Astrocyte of the cerebellum (primary cell): ENCODE data around the gene PPP1R16B.

Experiments
- DNase-seq: peaks from one replicate; pipeline ENCODE4 v3.0.0-alpha.2; 2011; ENCODE audit warnings: low read depth
- H3K4me3 ChIP-seq: 2 replicates; pipeline ENCODE4 v1.5.1; 2011; ENCODE audit warnings: mild to moderate bottlenecking, low read depth, low read length, moderate library complexity
- CTCF ChIP-seq: IDR thresholded peaks from 2 replicates; pipeline ENCODE4 v1.5.1; 2012; ENCODE audit warnings: low read length, low read depth, moderate library complexity, mild to moderate bottlenecking; ENCODE audit errors: missing control alignments
- in situ Hi-C: cut with HindIII; loops from 2 replicates; pipeline ENCODE4 v1.10.0; 2017; ENCODE audit warnings: low sequenced_read_pairs

PPP1R16B gene

GRCh38 chr20:38931984-38932383 is 126.5 kb downstream of the PPP1R16B start:
- in situ Hi-C loops: no loop called here
- no peak for TF ChIP-seq CTCF
- DNase-seq: no peak

DNA sequence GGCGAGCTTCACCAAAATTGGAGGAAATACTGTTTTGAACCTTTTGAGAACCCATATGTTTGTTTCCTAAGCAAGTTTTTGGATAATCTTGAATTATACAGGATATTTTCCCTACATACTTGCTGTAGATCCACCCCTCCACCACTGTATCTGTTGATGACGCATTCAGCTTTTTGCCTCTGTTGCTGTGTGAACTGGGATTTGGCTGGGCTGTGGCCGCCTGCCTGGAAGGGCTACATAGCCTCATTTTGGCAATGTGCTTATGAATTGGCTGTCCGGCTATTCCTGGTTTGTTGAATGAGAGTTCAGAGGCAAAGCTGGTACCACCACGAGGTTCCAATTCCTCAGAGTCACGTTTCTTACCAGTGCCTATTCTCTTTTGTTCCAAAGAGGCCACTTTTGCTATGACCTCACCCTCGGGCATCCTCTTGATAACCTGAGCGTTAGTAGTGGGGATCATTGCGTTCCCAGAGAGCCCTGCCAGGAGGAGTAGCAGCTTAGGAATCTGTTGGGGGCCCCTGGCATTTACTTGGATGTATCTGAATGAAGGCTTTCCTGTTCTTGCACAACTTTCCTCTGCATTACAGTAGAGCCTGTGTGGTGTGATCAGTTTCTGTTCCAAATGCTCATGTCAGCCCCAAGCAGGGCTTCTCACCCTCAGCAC is 127.1 kb downstream of the PPP1R16B start:
- no peak overlapping the region for H3K4me3 ChIP-seq
- DNase-seq: peak; percentile 49
- in situ Hi-C loops: no loop called here
- no peak for TF ChIP-seq CTCF

More at GRCh38 chr20:38931984-38932383, 126.5 kb downstream of the PPP1R16B start:
- no peak overlapping the region for H3K4me3 ChIP-seq

DNA sequence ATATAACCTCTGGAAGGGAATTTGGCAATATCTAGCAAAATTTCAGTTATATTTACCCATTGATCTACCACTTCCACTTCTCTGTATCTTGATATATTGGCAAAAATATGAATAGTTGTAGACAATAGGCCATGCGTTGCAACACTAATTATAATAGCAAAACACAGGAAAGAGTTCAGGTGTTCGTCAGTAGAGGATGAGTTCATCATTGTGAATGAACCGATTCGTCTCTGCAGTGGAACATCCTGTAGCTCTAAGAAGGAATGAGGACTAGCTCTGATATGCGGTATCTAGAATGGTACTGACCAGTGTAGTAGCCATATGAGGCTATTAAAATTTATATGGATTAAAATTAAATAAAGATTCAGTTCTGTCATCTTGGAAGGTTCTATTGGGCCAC is 129.0 kb downstream of the PPP1R16B start:
- no peak for TF ChIP-seq CTCF
- in situ Hi-C loops: no loop called here
- no peak overlapping the region for H3K4me3 ChIP-seq
- DNase-seq: no peak

DNA sequence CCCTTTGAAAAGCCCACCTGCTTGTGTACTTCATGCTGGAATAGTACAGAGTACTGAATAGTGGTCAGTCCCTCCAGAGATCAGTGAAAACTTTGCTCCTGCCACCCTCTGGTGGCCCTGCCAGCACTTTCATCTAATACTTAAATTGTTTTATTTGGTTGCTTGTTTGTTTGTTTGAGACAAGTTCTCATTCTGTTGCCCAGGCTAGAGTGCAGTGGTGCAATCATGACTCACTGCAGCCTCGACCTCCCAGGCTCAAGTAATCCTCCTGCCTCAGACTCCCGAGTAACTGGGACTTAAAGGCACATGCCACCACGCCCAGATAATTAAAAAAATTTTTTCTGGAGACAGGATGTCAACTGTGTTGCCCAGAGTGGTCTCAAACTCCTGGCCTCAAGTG is 129.8 kb downstream of the PPP1R16B start:
- peak; percentile 23 for TF ChIP-seq CTCF
- H3K4me3 ChIP-seq: no peak overlapping the region
- DNase-seq: no peak
- in situ Hi-C loops: no loop called here

- DNase-seq: no peak
- TF ChIP-seq CTCF: no peak
- no peak overlapping the region for H3K4me3 ChIP-seq
- in situ Hi-C loops: no loop called here
Measured at GRCh38 chr20:38935967-38936407, 130.5 kb downstream of the PPP1R16B start.

DNA sequence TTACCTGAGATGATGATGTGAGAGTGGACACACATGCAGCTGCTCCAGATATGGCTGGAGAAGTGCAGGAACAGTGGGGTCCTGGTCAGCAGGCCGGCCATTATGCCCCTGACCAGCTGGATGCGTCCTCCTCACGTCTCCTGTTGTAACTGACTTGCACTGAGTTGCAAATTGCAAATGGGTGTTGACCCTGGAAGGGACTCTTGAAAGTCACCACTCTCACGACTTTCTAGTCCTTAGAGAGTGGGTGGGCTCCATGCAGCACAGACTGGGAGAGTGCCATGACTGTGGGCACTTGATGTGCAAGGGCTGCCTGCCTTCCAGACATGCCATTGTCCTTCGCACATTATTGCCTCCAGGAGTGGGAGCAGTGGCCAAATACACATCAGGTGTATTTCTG is 131.5 kb downstream of the PPP1R16B start:
- TF ChIP-seq CTCF: no peak
- no peak for DNase-seq
- in situ Hi-C loops: no loop called here
- no peak overlapping the region for H3K4me3 ChIP-seq

- H3K4me3 ChIP-seq: no peak overlapping the region
- in situ Hi-C loops: no loop called here
- no peak for TF ChIP-seq CTCF
- no peak for DNase-seq
Measured at GRCh38 chr20:38937978-38938473, 132.5 kb downstream of the PPP1R16B start.
